HG02973 (cell line): Measurements from ENCODE around the gene LMNTD1.
"Not testable (repeated sequence)": the region's sequence is repeated elsewhere in the genome, so short reads cannot be mapped to it uniquely, and the experiment has no call there.

ENCODE experiments used
- ATAC-seq: cut with Tn5 transposase; IDR thresholded peaks from one replicate; pipeline ENCODE4 v1.9.1; 2021; ENCODE audit warnings: moderate library complexity; ENCODE audit not compliant: unreplicated experiment

LMNTD1 gene

DNA sequence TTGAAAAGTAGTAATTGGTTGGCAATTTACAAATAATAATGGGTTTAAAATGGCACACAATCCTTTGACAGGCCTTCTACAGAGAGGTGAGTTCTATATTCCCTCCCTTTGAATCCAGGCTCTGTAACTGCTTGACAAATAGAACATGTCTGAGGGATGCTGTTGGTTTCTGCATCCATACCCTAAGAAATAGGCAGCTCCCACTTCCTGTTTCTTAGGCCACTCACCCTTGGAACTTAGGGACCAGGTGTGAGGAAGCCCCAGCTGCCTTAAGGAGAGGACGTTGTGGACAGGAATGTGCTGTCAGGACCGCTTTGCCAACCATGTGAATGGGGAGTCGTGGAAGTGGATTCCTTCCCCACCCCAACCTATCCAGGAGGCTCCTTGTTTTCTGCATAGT, 59.4 kb downstream of the LMNTD1 start:
- no peak for ATAC-seq

DNA sequence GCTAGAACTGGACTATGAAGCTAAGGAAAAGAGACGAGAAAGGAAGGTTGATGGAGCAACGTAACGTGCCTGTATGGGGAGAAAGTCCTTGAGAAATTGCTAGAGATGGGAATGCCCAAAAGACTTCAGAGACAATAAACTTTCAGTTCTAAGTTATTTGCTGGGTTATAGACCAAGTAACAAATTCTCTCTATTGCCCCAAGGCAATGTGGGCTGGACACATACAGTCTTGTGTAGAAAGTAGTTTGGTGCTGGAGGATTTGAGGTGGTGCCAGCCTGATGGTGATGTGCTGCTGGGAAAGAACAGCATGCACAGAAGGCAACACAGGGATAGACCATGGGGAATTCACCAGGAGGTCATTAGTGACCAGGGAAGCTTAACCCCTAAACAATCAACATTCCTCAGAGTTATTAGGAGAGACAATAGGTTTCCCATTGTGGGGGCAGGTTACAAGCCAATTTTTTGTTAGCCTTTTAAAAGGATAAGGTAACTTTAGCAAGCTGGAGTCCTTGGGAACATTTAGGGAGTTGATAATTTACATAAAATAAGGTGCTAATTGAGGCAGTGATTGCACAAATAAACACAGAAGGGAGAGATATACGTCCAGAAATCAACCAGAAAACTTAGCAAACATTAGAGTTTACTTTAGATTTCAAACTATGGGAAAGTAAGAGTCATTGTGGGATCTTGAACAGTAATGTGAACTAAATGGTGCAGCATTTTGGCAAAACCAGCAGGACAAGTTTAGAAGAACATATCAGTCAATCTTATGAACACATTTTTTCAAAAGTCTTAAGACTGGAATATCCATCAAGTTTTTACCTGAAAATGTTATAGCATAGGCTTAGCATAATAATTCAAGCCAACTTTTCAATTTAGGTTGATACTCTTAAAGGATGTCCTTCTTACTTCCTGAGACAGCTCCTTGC, 61.4 kb downstream of the LMNTD1 start:
- no peak for ATAC-seq

DNA sequence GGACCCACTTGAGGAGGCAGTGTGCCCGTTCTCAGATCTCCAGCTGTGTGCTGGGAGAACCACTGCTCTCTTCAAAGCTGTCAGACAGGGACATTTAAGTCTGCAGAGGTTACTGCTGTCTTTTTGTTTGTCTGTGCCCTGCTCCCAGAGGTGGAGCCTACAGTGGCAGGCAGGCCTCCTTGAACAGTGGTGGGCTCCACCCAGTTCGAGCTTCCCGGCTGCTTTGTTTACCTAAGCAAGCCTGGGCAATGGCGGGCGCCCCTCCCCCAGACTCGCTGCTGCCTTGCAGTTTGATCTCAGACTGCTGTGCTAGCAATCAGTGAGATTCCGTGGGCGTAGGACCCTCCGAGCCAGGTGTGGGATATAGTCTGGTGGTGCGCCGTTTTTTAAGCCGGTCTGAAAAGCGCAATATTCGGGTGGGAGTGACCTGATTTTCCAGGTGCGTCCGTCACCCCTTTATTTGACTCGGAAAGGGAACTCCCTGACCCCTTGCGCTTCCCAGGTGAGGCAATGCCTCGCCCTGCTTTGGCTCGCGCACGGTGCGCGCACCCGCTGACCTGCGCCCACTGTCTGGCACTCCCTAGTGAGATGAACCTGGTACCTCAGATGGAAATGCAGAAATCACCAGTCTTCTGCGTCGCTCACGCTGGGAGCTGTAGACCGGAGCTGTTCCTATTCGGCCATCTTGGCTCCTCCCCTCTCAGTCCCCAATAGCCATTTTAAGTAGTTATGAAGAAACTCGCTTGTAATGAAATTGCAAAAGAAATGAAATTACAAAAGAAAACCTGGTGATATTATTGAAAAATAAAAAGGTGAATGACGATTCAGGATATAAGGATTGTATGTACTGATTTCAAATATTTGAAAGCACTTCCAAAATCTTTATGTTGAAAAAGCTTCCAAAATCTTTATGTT, 63.9 kb downstream of the LMNTD1 start:
- ATAC-seq = not testable (repeated sequence)

DNA sequence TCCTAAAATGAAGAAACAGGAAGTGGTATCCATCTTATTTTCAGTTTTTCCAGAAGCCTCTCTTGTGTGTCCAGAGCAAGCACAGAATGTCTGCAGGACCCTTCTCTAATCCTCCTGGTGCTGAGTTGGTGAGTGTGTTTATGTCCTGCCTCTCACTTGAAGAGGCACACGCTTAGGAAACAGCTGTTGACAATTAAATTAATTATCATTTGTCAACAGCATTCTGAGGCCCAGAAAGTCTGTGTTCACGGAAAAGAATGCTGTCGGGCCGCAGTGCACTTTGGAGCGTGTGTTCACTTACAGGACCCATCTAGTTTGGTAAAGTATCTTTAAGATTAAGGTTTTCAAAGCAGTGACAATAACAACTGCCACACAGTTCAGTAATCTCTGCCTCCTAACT, 70.5 kb downstream of the LMNTD1 start:
- ATAC-seq = no peak

DNA sequence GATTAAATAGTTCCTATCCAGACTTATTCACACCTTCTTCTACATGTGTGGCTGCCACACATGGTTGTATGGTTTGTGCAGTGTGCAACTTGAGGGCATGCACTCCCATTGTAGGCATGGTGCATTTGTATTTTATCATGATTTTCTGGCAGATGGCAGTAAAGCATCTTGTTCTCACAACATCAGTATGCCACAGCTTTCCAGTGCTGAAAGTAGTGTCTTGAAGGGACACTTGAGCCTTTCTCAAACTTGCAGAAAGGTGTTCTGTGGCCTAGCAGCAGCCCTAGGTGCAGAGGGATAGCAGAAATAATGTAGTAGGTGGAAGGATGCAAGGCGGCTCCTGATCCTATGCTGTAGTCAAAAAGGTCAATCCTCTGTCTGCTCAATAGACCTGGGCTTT, 72.9 kb downstream of the LMNTD1 start:
- no peak for ATAC-seq

DNA sequence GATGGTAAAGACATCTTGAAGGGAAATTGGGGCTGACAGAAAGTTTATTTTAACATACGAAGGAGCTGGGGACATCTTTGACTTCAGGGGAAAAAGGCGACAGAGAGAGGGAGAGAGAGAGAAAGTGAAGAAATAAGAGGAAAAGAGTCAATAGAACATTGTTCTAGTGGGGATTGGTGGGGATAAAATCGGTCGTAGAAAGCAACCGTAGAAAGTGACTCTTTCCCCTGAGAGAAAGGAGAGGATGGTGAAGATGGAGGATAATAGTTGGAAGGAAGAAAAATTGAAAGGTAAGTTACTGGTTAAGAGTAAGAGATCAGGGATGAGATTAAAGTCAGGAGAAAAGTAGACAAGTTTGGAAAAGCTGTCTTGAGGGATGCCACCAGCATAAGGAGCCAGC, 75.9 kb downstream of the LMNTD1 start:
- no peak for ATAC-seq

DNA sequence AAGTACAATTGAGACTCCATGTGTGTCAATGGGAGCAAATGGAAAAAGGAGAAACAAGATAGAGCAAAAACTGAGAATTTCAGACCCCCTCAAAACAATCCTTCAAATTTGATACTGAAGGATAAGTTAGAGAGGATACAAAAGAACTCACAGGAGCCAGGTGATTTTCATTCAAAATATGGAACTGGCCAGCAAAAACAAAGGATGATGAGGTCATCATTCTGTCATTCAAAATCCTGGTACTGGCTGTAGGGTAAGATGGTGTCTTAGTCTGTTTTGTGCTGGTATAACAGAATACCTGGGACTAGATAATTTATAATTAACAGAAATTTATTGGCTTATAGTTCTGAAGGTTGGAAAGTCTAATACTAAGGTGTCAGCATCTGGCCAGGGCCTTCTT, 80.6 kb downstream of the LMNTD1 start:
- no peak for ATAC-seq

DNA sequence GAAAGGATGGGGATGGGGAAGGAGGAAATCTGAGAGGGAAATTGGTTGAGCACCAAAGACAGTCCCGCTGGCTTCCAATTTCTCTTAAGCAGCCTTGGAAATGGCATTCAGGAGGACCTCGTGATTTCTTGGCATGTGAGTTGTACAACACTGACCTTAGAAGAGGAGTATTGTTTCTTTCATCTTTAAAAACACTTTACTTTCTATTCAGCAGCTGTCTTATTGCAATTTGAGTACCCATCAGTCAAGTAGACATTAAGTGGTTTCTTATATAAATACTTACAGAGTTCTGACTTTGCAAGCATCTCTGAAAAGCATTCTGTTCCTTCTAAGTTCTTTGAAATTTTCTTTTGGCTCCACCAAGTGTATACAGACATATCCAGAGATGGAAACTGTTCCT, 83.2 kb downstream of the LMNTD1 start:
- no peak for ATAC-seq

DNA sequence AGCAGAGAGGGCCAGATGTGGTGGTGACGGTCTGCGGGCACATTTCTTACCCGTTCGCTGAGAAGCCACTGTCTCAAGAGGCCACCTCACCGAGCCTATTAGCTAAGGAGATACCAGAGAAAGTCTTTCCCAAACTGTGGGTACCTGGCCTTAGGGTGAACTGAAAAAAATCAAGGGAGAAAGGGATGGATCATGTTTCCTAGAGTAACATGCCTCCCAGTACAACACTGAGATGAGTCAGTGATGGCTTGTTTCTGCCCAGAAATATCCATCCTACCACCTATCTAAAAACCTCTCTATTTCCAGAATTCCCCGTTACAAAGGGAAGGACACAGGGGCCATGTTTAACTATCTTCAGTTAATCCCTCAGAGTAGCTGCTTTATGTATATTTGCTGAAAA, 83.7 kb downstream of the LMNTD1 start:
- ATAC-seq = no peak

DNA sequence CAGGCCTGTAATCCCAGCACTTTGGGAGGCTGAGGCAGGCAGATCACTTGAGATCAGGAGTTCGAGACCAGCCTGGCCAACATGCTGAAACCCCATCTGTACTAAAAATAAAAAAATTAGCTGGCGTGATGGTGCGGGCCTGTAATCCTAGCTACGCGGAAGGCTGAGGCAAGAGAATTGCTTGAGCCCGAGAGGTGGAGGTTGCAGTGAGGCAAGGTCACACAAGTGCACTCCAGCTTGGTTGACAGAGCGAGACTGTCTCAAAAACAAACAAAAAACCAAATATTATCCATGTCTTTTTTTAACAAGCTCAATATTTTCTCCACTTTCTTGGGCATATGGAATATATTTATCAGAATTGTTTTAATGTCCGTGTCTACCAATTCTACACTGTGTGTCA, 89.6 kb downstream of the LMNTD1 start:
- no peak for ATAC-seq

DNA sequence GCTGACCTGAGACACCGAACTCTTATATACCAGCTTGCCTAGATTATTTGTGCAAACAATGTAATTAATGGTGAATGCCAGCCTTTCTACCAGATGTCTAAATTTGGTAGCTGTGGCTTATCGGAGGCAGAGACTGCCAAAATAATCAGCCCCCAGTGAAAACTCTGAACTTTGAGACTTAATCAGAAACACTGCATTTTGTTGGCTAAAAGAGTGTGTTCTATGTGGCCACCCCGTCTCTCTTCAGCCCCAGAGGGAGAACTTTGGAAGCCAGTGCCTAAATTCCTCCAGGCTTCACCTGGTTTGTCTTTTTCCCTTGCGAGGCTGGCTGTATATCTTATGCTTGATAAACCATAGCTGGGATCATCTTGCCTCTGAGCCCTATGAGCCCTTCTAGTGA, 90.1 kb downstream of the LMNTD1 start:
- no peak for ATAC-seq

DNA sequence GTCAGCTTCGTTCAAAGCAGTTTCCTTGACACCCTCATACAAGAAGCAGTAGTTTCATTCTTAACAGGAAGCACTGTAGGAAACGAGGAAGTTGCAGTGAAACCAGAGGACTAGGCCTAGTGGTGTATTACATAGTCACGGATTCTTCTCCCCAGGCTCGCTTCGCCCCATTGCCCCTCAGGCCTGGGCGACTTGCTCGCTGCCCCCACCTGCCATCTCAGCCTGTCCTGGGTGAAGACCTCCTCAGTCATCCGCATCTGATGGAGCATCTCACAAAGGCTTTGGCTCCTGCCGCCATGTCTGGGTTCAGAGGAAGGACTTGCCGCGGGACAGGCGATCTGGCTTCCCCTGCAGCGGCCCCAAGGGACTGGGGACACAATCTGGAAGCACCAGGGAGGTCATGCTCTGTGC, 93.5 kb downstream of the LMNTD1 start:
- peak; percentile 73 for ATAC-seq

DNA sequence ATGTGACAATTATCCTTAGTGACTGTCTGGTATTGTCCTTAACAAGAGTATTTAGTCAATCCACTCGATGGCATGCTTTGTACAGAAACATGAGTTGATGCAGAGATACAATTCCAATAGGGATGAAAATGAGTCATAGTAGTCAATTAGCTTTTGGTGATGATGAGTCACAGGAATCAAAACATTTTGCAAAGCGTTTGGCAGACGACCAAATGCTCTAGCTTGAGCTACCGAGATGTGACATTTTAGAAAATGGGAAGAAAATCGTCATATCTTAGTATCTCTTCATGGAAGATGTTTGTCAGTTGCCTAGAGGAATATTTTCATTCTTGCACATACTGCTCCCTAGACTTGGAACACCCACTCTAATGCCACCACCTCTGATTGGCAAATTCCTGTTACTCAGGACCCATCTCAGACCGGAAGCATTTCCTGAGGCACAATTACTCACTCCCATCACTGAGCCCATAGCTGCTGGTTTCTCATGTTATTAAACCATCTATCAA, 95.0 kb downstream of the LMNTD1 start:
- ATAC-seq = no peak

DNA sequence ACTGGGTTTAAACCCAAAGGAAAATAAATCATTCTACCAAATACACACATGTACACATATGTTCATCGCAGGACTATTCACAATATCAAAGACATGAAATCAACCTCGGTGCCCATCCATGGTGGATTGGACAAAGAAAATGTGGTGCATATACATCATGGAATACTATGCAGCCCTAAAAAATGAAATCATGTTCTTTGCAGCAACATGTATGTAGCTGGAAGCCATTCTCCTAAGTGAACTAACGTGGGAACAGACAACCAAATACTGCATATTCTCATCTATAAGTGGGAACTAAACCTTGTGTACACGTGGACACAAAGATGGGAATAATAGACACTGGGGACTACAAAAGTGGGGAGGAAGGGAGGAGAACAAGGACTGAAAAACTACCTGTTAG, 96.6 kb downstream of the LMNTD1 start:
- ATAC-seq = no peak

DNA sequence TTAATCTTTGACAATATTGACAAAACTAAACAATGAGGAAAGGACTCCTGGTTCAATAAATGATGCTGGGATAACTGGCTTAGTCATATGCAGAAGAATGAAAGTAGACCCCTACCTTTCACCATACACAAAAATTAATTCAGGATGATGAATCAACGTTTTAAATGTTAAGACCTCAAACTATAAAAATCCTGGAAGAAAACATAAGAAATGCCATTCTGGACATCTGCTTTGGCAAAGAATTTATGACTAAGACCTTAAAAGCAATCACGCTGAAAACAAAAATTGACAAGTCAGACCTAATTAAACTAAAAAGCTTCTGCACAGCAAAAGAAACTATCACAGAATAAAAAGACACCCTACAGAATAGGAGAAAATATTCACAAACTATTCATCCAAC, 97.4 kb downstream of the LMNTD1 start:
- no peak for ATAC-seq

DNA sequence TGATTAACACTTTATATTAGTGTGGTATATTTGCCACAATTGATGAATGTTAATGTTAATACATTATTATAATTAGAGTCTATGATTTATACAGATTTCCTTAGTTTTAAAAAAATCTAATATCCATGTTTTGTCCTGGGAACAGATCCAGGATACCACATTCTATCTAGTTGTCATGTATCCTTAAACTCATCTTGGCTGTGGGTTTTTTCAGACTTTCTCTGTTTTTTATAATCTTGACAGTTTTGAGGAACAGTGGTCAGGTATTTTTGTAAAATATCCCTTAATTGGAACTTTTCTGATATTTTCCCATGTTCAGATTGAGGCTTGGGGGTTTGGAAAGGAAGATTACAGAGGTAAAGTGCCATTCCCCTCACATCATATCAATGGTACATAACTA, 104.1 kb downstream of the LMNTD1 start:
- no peak for ATAC-seq

DNA sequence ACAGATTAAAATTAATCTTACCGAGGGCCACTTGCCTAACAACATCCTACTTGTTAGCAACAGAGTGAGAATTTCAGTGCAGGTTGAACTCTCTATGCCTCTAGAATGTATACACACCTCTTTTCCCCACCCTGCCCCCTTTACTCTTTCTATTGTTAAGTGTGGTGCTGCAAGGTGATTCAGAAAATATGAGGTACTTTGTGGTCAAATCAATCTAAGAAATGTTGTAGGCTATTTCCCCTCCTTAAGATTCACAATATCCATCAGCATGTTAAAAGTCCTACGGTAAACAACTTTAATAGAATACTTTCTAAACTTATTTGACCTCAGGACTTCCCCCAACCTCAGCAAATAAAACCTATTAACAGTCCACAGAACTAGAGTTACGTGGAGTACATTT, 106.0 kb downstream of the LMNTD1 start:
- no peak for ATAC-seq

DNA sequence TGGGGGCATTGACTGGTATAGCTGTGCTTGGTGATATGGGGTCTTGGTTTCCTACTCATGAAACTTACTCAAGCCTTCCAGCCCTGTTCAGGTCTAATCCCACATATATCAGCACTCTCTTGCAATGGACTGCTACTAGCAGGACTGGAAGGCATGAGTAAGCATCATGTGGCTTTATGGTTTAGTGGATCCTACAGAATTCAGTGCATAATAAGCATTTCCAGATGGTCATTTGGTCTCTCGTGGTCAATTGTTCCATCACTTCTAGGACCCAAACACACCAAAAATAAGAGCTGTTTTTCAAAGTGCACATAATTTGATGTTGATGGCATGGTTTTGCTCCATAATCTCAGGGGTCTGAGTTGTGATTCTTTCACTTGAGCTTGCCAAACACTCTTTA, 114.4 kb downstream of the LMNTD1 start:
- no peak for ATAC-seq

DNA sequence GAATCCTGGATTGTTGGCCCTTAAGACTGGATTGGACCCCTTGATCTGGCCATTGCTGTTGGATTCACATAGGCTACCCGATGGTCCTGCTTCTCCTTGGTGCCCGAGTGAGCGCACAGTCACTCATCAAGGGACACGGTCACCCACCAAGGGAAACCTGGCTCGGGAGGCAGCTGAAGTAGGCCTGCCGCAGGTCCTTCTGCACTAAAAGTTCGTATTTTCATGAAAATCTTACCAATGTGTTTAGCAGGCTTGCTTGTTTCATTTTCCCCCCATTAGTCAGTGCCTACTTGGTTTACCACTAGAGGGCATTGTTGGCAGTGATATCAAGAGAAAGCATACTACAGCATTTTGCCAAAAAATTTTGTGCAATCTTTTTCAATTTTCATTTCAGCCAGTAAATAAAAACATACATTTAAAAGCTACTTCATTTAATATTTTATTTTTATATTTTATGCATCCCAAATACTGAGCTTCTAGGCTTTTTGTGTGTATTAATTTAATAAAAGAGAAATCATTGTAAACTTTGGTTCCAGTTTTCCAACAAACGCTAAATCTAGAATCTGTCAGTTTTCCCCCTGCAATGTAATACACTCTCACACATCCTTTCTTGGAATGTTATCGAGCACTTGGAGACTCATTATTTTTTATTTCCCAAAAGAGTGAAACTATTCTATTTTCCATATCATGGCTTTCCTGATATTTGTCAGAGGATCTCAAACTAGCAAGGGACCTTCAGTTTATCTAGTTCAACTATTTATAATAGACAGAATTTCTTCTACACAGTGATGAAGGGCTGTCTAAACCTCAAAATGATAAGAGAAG, 116.7 kb downstream of the LMNTD1 start:
- no peak for ATAC-seq

DNA sequence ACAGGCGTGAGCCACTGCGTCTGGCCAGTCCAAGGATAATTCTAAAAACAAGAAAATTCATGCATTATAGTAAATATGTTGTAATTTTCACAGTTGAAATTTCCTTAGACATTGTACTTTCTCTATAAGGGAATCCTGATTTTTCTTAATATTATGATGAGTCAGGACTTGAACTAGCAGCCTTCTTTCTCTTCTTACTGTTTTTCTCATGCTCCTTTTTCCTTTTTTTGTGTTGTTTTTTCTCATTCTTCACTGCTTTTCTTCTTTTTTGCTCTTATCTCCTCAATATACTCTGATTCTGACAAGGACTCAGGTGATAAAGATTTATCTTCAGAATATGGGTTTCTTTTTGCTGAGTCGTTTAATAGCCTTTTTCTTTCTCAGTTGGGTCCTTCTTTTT, 117.7 kb downstream of the LMNTD1 start:
- ATAC-seq = no peak

DNA sequence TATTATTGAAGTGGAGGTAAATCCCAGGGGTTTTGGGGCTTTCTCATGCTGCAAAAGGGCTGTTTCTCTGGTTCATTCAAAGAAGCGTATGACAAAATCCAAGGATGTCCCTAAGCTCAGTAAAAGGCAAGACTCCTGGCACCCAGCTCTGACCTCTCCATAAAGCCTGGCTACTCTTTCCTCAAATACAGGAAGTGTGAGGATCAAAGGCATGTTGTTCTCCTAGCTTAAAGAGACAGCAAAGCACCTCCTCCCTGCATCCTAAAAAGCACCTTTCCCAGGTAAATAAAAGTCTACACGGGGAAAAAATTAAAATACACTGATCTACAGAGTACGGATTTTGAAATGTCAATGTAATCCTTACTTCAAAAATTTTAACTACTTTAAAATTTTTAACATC, 118.6 kb downstream of the LMNTD1 start:
- no peak for ATAC-seq
